ENCODE data around the gene DTX3.
A peak's percentile ranks its signal among the peaks of the same experiment; 100 is the strongest.
"Not testable (repeated sequence)": the region's sequence is repeated elsewhere in the genome, so short reads cannot be mapped to it uniquely, and the experiment has no call there.

DTX3 gene

GRCh38 chr12:57629897-57630471 is 25.4 kb downstream of the DTX3 start:
- DNase-seq (ENCODE audit: insufficient read length, low spot score) (no peak), FAIRE-seq (peak; percentile 16)

DNA sequence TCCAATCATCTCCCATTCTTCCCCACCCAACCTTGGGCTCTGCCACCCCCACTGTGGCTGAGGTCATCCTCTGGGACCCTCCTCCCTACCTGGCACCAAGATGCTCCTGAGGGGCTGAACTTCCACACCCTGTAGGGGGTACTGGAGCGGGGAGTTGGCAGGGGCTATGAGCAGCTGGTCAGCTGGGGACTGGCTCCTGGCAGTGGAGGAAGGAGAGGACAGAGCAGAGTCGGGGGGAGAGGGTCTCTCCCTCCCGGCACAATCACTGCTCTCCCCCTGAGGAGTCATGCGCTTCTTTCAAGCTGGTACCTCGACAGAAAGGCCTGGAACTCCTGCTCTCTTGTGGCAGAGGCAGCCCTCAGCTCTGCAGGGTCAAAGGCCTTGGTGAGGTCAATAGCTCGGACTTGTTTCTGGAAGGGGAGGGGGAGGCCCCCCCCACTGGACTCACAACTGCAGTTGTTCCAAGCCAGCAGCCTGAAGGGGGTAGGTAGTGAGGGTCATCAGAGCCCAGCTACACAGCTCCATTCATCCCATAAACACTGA is 26.3 kb downstream of the DTX3 start:
- DNase-seq (ENCODE audit: insufficient read length, low spot score): no peak
- no peak for FAIRE-seq

- FAIRE-seq (no peak), DNase-seq (ENCODE audit: insufficient read length, low spot score) (no peak)
These were observed 27.0 kb downstream of the DTX3 start for GRCh38 chr12:57631566-57632072.

- no peak for DNase-seq (ENCODE audit: insufficient read length, low spot score)
- FAIRE-seq: no peak
These were observed 27.7 kb downstream of the DTX3 start for GRCh38 chr12:57632073-57632957.

GRCh38 chr12:57632958-57633840 is 28.6 kb downstream of the DTX3 start, which contains the start of gene B4GALNT1:
Gene B4GALNT1 (minus strand): TSS chr12:57633201. CDS start chr12:57632132, 1,069 bp downstream.
- peak; percentile 84 for FAIRE-seq
- DNase-seq (ENCODE audit: insufficient read length, low spot score): peak; percentile 83

DNA sequence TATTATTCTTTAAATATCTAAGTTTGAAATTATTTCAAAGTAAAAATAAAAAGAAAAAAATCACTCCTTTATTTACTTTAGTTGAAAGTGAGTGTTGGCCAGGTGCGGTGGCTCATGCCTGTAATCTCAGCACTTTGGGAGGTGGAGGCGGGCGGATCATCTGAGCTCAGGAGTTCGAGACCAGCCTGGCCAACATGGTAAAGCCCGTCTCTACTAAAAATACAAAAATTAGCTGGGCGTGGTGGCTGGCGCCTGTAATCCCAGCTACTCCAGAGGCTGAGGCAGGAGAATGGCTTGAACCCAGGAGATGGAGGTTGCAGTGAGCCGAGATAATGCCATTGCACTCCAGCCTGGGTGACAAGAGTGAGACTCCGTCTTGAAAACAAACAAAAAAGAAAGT is 32.1 kb downstream of the DTX3 start:
- not testable (repeated sequence) for FAIRE-seq; DNase-seq (ENCODE audit: insufficient read length, low spot score)

- DNase-seq (ENCODE audit: insufficient read length, low spot score) (no peak), FAIRE-seq (no peak)
These were observed 32.7 kb downstream of the DTX3 start for GRCh38 chr12:57637364-57637763.

DNA sequence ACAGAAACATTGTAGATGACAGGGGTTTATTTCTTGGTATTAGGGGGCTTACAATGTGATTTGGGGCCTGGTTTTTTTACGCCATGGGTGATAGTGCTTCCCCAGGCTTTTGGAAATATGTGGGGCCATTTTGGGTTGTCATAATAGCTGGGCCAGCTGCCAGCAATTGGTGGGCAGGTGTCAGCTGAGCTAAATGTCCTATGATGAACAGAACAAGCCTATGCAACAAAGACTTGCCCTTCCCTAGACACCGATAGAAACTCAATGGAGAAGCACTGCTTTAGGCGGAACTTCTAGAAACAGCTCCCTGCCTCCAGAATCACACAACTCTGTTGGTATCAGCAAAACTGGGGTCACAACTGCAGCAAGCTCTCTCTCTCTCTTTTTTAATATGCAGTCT is 33.5 kb downstream of the DTX3 start:
- DNase-seq (ENCODE audit: insufficient read length, low spot score) (peak; percentile 0), FAIRE-seq (no peak)

- FAIRE-seq: no peak
- DNase-seq (ENCODE audit: insufficient read length, low spot score): no peak
These were observed 35.8 kb downstream of the DTX3 start for GRCh38 chr12:57640175-57641042.

GRCh38 chr12:57641699-57642442 is 37.2 kb downstream of the DTX3 start:
- DNase-seq (ENCODE audit: insufficient read length, low spot score): no peak
- no peak for FAIRE-seq

DNA sequence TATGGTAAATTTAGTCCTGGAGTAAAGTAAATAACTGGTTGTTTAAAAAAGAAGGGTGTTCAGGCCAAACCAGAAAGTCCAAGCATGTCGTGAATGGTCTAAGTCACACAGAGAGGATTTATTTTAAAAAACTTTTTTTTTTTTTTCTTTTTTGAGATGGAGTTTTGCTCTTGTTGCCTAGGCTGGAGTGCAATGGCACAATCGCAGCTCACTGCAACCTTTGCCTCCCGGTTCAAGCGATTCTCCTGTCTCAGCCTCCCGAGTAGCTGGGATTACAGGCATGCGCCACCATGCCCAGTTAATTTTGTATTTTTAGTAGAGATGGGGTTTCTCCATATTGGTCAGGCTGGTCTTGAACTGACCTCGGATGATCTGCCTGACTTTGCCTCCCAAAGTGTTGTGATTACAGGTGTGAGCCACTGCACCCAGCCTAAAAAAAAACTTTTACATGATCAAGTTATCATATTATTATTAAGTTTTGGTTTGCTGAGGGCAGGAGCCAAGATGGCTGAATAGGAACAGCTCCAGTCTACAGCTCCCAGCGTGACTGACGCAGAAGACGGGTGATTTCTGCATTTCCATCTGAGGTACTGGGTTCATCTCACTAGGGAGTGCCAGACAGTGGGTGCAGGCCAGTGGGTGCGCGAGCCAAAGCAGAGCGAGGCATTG is 41.5 kb downstream of the DTX3 start:
- not testable (repeated sequence) for FAIRE-seq; DNase-seq (ENCODE audit: insufficient read length, low spot score)

DNA sequence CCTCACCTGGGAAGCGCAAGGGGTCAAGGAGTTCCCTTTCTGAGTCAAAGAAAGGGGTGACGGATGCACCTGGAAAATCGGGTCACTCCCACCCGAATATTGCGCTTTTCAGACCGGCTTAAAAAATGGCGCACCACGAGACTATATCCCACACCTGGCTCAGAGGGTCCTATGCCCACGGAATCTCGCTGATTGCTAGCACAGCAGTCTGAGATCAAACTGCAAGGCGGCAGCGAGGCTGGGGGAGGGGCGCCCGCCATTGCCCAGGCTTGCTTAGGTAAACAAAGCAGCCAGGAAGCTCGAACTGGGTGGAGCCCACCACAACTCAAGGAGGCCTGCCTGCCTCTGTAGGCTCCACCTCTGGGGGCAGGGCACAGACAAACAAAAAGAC is 42.0 kb downstream of the DTX3 start:
- DNase-seq (ENCODE audit: insufficient read length, low spot score); FAIRE-seq: not testable (repeated sequence)

DNA sequence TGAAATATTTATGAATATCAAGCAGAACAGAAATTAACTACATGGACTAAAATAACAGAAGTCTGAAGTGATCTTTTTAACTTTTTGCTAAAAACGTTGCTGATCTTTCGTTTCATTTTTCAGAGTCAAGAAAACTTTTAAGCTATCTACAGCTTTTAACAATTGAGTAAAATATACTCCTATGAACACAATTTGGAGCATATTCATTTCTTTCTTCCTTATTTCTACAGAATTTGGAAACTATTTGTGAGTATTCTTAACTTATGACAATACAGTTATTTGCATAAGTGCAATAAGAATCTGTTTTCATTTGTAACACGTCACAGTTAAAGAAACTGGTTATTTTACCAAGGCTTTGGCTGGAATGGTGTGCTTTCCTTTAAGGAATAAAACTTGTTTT is 49.4 kb downstream of the DTX3 start:
- no peak for FAIRE-seq
- no peak for DNase-seq (ENCODE audit: insufficient read length, low spot score)

- DNase-seq (ENCODE audit: insufficient read length, low spot score) (no peak), FAIRE-seq (no peak)
These were observed 51.1 kb downstream of the DTX3 start for GRCh38 chr12:57655541-57656240.

GRCh38 chr12:57656408-57656807 is 51.8 kb downstream of the DTX3 start:
- FAIRE-seq; DNase-seq (ENCODE audit: insufficient read length, low spot score): not testable (repeated sequence)

DNA sequence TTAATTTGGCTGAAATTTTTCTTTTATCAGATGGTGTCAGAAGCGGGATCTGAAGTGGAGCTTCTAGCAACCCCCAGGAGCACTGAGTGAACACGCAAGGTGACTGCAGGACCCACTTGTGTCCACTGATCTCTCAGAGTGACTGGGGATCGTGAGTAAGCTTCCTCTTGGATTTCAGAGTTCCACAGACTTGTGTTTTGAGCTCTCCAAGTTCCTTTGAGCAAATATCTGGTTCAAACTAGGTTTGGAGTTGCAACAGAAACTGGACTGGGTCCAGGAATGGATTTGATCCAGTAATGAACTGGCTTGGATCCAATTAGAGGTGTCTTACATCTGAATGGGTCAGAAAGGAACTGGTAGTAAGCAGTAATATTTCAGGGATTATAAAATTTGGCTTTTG is 53.1 kb downstream of the DTX3 start:
- FAIRE-seq: no peak
- DNase-seq (ENCODE audit: insufficient read length, low spot score): no peak

DNA sequence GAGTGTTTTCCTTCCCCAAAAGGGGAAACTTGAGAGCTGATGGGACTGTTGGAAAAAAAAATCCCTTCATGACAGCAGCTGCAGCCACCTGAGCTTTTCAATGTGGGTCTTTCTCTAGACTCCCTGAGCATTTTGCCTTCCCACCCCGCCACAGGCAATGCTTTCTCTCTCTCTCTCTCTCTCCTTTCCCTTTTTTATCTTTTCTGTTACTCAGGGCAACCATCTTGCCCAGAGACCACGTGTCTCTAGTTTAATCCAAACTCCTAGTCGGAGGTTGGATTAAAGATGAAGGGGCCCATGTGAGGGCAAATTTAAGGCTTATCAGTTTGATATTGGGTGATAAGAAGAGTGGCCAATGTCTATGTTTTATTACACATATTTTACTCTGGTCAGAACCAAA is 54.3 kb downstream of the DTX3 start:
- no peak for FAIRE-seq
- DNase-seq (ENCODE audit: insufficient read length, low spot score): no peak
